Thoracic aorta (tissue), 2 donors: Measurements from ENCODE around the gene PLEKHA6. TPM values are rescaled to one million over a fixed set of nuclear protein-coding genes. Genes with fewer than 3 reads are reported as not detected.

ENCODE experiments used
- ATAC-seq: fragments of 150-250 bp; one replicate; pipeline ENCODE4 v1.8.0; 2017; ENCODE audit warnings: low read depth; ENCODE audit not compliant: insufficient number of reproducible peaks, low FRiP score
- DNase-seq: peaks from one replicate; pipeline ENCODE4 v3.0.0-alpha.2; 2020; ENCODE audit warnings: low spot score
- H3K27ac ChIP-seq, 2 donors: fragments of 200-600 bp; sonication (generic); 1 replicate in 1 of 2; 2 replicates in 1 of 2; pipeline ENCODE4 v1.5.1; 2016; ENCODE audit warnings: mild to moderate bottlenecking in 2 of 2, moderate library complexity in 2 of 2
- H3K27me3 ChIP-seq: fragments of 200-600 bp; sonication (generic); replicated peaks from 2 replicates; pipeline ENCODE4 v1.6.0; 2016; ENCODE audit warnings: mild to moderate bottlenecking; ENCODE audit not compliant: insufficient read depth
- H3K36me3 ChIP-seq: fragments of 200-600 bp; sonication (generic); one replicate; pipeline ENCODE4 v1.5.1; 2016
- H3K4me1 ChIP-seq, 2 donors: fragments of 200-600 bp; sonication (generic); 1 replicate in 1 of 2; 2 replicates in 1 of 2; pipeline versions ENCODE4 v1.5.1 to v1.6.0; 2016; ENCODE audit warnings: low read depth in 2 of 2, mild to moderate bottlenecking in 1 of 2; ENCODE audit not compliant: control insufficient read depth in 1 of 2
- H3K4me3 ChIP-seq: fragments of 200-600 bp; sonication (generic); 2 replicates; pipeline ENCODE4 v1.5.1; 2016; ENCODE audit warnings: mild to moderate bottlenecking
- H3K9me3 ChIP-seq: fragments of 200-600 bp; sonication (generic); 2 replicates; pipeline ENCODE4 v1.5.1; 2016
- CTCF ChIP-seq: fragments of 200-600 bp; sonication (generic); IDR thresholded peaks from one replicate; pipeline ENCODE4 v1.5.1; 2019; ENCODE audit warnings: antibody characterized with exemption
- total RNA-seq, 2 donors: library from RNA; depleted of rRNA; stranded (reverse); fragments of >200 nt; gene quantifications; one replicate each; pipeline versions ENCODE4 v1.1.0 to v1.2.3, GENCODE V29; 2016

The PLEKHA6 gene
- total RNA-seq, 2 donors from 2014 or later: 5.1 to 6.9 TPM

GRCh38 chr1:204174958-204175357 lies 184.8 kb downstream of the PLEKHA6 start:
- Histone ChIP-seq H3K27me3 (no peaks in the 10 kb centered on the region), H3K36me3 (no peaks in the 10 kb centered on the region), H3K27ac (no peak overlapping the region), H3K4me3 (no peak overlapping the region), H3K9me3 (peaks cover 4% of the 10 kb centered on the region), H3K4me1 (no peaks in the 10 kb centered on the region)
- DNase-seq: no peak
- no peak for TF ChIP-seq CTCF
- ATAC-seq: no peak

GRCh38 chr1:204172404-204173029 lies 187.2 kb downstream of the PLEKHA6 start:
- no peak for TF ChIP-seq CTCF
- no peak overlapping the region for H3K4me3 ChIP-seq
- no peak overlapping the region for H3K27ac ChIP-seq
- no peaks in the 10 kb centered on the region for H3K27me3 ChIP-seq
- ATAC-seq (no peak), DNase-seq (no peak)
- H3K4me1 ChIP-seq: no peaks in the 10 kb centered on the region
- no peaks in the 10 kb centered on the region for H3K36me3 ChIP-seq
- H3K9me3 ChIP-seq: peaks cover 12% of the 10 kb centered on the region

DNA sequence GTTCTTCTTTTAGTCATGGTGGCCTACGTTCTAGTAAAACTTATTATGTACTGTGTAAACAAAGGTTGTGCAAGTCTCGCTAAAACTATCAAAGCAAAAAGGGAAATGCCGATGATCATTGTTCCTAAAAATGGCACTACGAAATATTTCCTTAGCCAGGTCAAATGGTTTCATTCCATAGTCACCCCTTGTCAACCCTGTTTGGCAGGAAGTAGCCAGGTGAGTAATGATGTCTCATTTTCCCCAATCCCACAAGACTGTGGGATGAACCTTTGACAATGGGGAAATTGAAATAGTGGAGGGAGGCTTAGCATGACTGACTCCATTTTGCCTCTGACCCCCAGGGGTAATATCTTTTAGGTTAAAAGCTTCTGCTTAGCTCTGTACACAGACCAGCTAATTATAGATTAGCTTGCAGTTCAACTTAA lies 188.0 kb downstream of the PLEKHA6 start:
- ATAC-seq (no peak), DNase-seq (no peak)
- no peak overlapping the region for H3K4me3 ChIP-seq
- H3K27ac ChIP-seq: no peak overlapping the region
- H3K36me3 ChIP-seq: no peaks in the 10 kb centered on the region
- no peaks in the 10 kb centered on the region for H3K27me3 ChIP-seq
- H3K4me1 ChIP-seq: no peaks in the 10 kb centered on the region
- peaks cover 12% of the 10 kb centered on the region for H3K9me3 ChIP-seq
- no peak for TF ChIP-seq CTCF

GRCh38 chr1:204170494-204171155 lies 189.1 kb downstream of the PLEKHA6 start:
- no peak overlapping the region for H3K27ac ChIP-seq
- DNase-seq (no peak), ATAC-seq (no peak)
- H3K4me3 ChIP-seq: no peak overlapping the region
- no peaks in the 10 kb centered on the region for H3K36me3 ChIP-seq
- H3K4me1 ChIP-seq: no peaks in the 10 kb centered on the region
- H3K9me3 ChIP-seq: peaks cover 12% of the 10 kb centered on the region
- H3K27me3 ChIP-seq: no peaks in the 10 kb centered on the region
- TF ChIP-seq CTCF: no peak

DNA sequence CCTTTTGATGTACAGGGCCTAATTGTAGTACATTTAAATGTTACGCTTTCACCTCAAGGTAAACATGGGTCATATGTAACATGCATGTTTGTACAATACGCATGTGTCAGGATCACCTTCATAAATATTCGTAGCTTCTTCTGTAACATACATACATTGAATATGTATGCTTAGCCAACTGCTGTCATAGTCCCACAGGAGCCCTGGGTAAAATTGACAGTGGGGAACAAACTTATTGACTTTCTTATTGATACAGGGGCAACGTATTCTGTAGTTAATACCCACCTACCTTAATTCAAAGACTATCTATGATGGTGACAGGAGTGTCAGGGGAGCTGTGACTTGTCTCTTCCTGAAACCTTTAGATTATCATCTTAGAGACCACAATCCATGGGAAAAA lies 189.9 kb downstream of the PLEKHA6 start:
- Histone ChIP-seq H3K27me3 (no peaks in the 10 kb centered on the region), H3K27ac (no peak overlapping the region), H3K4me1 (no peaks in the 10 kb centered on the region), H3K9me3 (peaks cover 12% of the 10 kb centered on the region), H3K36me3 (no peaks in the 10 kb centered on the region), H3K4me3 (no peak overlapping the region)
- no peak for ATAC-seq
- TF ChIP-seq CTCF: no peak
- no peak for DNase-seq

Other genes with a start within 250 kb of the PLEKHA6 start
- 10 to 100 TPM; 18.0 to 24.5 TPM for gene ETNK2, start 207.9 kb downstream of the PLEKHA6 start, total RNA-seq
- not detected for gene REN, start 193.6 kb downstream of the PLEKHA6 start, total RNA-seq
- gene KISS1, start 163.4 kb downstream of the PLEKHA6 start, total RNA-seq: not detected
- not detected for gene GOLT1A, start 145.9 kb downstream of the PLEKHA6 start, total RNA-seq
- 10 to 100 TPM; 40.1 to 64.5 TPM for gene PPP1R15B, start 51.9 kb upstream of the PLEKHA6 start, total RNA-seq
- gene PIK3C2B, start 134.9 kb upstream of the PLEKHA6 start, total RNA-seq: 10 to 100 TPM; 34.5 to 44.4 TPM
- 100 to 1,000 TPM in 1 of 2 donors, 10 to 100 TPM in 1; 79.9 to 126 TPM for gene MDM4, start 156.5 kb upstream of the PLEKHA6 start, total RNA-seq